ENCODE results near the gene SYNJ1.

- TF ChIP-seq CTCF (IDR thresholded peaks at IDR 0.05), result no peak
- TF ChIP-seq POLR2A (IDR thresholded peaks at IDR 0.05), result no peak
These were observed 48.9 kb upstream of the SYNJ1 start for GRCh38 chr21:32776743-32777142.
